Activated naive CD4-positive, alpha-beta T cell treated with anti-CD3 and anti-CD28 coated beads, Interleukin-2, amount 10 ng/mL, durations not matched to agents 5 hours and 36 hours (primary cell): ENCODE results near the gene DMD. TPM values are rescaled to one million over a fixed set of nuclear protein-coding genes. Genes with fewer than 3 reads are reported as not detected.

ENCODE experiments used
- microRNA-seq: library from miRNA; unstranded; fragments of <30 nt; microRNA quantifications from one replicate; pipeline ENCODE4 v1.2.0, GENCODE V29; 2022; ENCODE audit warnings: borderline microRNAs expressed, borderline replicate concordance
- total RNA-seq, 2 experiments: library from RNA; stranded (reverse); gene quantifications; one replicate each; pipeline ENCODE4 v1.2.3, GENCODE V29; 2021

Gene DMD
- under 1 TPM; 0.07 to 0.20 TPM for total RNA-seq

DNA sequence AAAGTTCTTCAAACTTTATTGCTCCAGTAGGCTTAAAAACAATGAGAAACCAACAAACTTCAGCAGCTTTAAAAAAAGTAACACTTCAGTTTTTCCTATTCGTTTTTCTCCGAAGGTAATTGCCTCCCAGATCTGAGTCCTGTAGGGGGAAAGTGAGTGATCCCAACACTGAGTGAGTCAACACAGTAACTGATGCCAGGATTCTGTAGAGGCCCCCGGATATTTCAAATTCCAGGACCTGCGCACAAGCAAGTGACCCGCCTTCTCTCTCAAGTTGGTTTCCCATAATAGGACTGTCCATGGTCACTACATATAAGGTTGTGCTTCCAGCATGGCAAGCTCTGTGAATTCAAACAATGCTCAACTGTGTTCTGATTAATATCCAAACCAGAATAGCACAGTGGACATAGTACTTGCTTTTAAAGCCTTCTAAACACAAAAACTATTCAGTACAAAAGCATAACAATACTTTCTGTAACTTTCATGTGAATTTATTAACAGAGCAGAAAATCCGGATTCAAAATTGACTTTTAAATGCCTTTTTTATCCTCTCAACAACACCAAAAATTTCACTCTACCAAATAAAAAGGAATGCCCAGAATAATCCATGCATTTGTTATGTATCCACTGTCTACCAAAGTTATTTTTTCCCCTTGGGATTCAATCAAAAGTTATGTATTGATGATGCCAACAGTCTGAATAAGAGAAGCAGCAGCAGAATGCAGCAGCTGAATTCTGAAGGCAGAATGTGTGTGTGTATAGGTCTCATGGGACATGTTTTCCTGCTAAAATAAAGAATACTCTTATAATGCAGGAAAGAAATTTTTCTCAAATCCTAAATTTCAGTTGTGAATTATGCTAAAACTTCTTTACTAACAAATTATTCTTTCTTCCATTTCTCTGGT, at the start of gene DMD:
DMD (minus strand) TSS at position 194 of the 905 bp plus-strand sequence. CDS start 237 bp downstream, outside the sequence.

GRCh38 chrX:31071725-31072124, 2139.6 kb downstream of the DMD start, which contains the start of gene FTHL17:
FTHL17 (minus strand) TSS chrX:31072041; CDS start chrX:31071953, 88 bp downstream.

Small RNAs within 50 kb of the gene (microRNA-seq; reads per million reads assigned to microRNA genes)
- gene MIR3915 (not detected), gene MIR548F5 (not detected)
